Pancreas (tissue), 10 donors: ENCODE measurements around the gene KAZN. TPM values are rescaled to one million over a fixed set of nuclear protein-coding genes. Genes with fewer than 3 reads are reported as not detected.

ENCODE experiments used
- ATAC-seq, 4 donors: fragments of 200-7000 bp; cut with Tn5 transposase; one replicate each; pipeline versions ENCODE4 v1.8.0 to v1.9.1; 2020; ENCODE audit warnings: mild to moderate bottlenecking in 4 of 4, moderate library complexity in 4 of 4
- DNase-seq, 6 donors: peaks; one replicate each; pipeline ENCODE4 v3.0.0-alpha.2; 2020
- FAIRE-seq: peaks from 2 replicates; lab custom pipeline; 2012; peaks lifted over from hg19 to GRCh38; lab: Jason Lieb, UNC
- H3K27ac ChIP-seq, 4 donors: fragments of 200-600 bp; sonication (generic); 1 replicate in 3 of 4; 2 replicates in 1 of 4; pipeline versions ENCODE4 v1.5.0 to v1.8.0; 2020
- H3K27me3 ChIP-seq, 4 donors: fragments of 200-600 bp; one replicate each; pipeline ENCODE4 v1.8.0; 2021
- H3K36me3 ChIP-seq, 3 donors: fragments of 200-600 bp; sonication (generic) in 1 of 3; one replicate each; pipeline versions ENCODE4 v1.5.0 to v1.8.0; 2020 to 2021
- H3K4me1 ChIP-seq, 3 donors: fragments of 200-600 bp; one replicate each; pipeline ENCODE4 v1.8.0; 2021
- H3K4me3 ChIP-seq, 4 donors: fragments of 200-600 bp; sonication (generic) in 2 of 4; one replicate each; pipeline versions ENCODE4 v1.5.0 to v1.8.0; 2020 to 2021
- H3K9me3 ChIP-seq, 4 donors: fragments of 200-600 bp; one replicate each; pipeline ENCODE4 v1.8.0; 2021
- WGBS, 2 donors: extraction: QIAGEN DNeasy Blood & Tissue Kit; methylation state at CpG; one replicate each; pipeline ENCODE4 v1.1.7; 2013; 5-methylcytosine and 5-hydroxymethylcytosine counted together
- intact Hi-C, 3 donors: fragments of 100-400 bp; cut with DNase I; formaldehyde crosslinking; loops; one replicate each; pipeline versions ENCODE4 v1.11.1 to v1.14.2; 2022
- polyA plus RNA-seq, 2 donors: library from polyadenylated mRNA; stranded (reverse); fragments of 200-250 nt; gene quantifications; one replicate each; pipeline ENCODE4 v1.2.3, GENCODE V29; 2013
- total RNA-seq, 6 donors: library from RNA; stranded (reverse); fragmentation: NEBNext Ultra II Directional in 4 of 6; extraction: Animal tissue kit (Norgen Biotek cat#: 25700) in 4 of 6; gene quantifications; one replicate each; pipeline versions ENCODE4 v1.2.1 to v1.2.4, GENCODE V29; 2021 to 2023
- TF ChIP-seq, protein P1 (sequence below), 4 donors: fragments of 200-600 bp; sonication (generic) in 3 of 4; IDR thresholded peaks; one replicate each; pipeline versions ENCODE4 v1.5.0 to v1.8.0; 2021; ENCODE audit warnings: antibody characterized with exemption in 4 of 4
- donor health status: healthy with polysubstance abuse.
- donor health status: DM: no; HTN: no; CAD: no; lungs with moderate emphysema.
- donor health status: DM: no; HTN: no; CAD: no.
- donor health status: control.
- donor health status: control.
- donor health status: Bipolar disorder and iron deficiency.
- donor health status: DM: yes; HTN: yes; CAD: no.
- donor health status: DM: no; HTN: no; CAD: no.
- donor health status: DM: no; HTN: no; CAD: no.
- donor health status: DM: yes; HTN: yes; CAD: no.

KAZN gene
- total and polyA plus RNA-seq, 8 donors = 2.4 to 6.0 (median 4.1) TPM

DNA sequence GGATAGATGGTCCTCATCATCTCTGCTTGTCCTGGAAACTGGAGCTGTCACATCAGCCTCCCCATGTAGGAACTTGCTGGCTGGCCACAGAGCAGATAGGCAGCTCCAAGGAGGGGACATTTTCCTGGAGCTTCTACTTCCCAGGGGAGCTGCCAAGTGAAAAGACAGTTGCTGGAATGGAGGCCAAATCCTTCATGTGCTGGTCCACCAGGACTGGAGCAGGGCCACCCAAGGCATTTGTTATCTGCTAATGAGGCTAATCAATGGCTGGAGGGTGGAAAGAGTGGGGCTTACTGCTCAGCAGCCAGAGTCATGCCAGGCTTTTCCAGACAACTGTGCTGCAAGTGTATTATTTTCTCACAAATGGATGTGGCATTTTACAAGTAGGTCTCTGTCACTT is 22.5 kb downstream of the KAZN start:
- Histone ChIP-seq H3K27ac (no peak overlapping the region), H3K9me3 (no peaks in the 10 kb centered on the region), H3K27me3 (no peaks in the 10 kb centered on the region), H3K4me1 (no peaks in the 10 kb centered on the region), H3K4me3 (no peak overlapping the region), H3K36me3 (no peaks in the 10 kb centered on the region)
- ATAC-seq (no peak), FAIRE-seq (no peak), DNase-seq (no peak)
- TF ChIP-seq, protein P1, sequence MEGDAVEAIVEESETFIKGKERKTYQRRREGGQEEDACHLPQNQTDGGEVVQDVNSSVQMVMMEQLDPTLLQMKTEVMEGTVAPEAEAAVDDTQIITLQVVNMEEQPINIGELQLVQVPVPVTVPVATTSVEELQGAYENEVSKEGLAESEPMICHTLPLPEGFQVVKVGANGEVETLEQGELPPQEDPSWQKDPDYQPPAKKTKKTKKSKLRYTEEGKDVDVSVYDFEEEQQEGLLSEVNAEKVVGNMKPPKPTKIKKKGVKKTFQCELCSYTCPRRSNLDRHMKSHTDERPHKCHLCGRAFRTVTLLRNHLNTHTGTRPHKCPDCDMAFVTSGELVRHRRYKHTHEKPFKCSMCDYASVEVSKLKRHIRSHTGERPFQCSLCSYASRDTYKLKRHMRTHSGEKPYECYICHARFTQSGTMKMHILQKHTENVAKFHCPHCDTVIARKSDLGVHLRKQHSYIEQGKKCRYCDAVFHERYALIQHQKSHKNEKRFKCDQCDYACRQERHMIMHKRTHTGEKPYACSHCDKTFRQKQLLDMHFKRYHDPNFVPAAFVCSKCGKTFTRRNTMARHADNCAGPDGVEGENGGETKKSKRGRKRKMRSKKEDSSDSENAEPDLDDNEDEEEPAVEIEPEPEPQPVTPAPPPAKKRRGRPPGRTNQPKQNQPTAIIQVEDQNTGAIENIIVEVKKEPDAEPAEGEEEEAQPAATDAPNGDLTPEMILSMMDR (IDR thresholded peaks at IDR 0.05) = no peak
- intact Hi-C loops = no loop called here

DNA sequence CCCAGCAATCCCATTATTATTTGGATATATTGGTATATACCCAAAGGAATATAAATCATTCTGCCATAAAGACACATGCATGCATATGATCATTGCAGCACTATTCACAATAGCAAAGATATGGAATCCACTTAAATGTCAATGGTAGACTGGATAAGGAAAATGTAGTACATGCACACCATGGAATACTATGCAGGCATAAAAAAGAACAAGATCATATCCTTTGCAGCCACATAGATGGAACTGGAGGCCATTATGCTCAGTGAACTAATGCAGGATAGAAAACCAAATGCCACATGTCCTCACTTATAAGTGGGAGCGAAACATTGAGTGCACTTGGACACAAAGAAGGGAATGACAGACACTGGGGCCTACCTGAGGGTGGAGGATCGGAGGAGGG is 24.6 kb downstream of the KAZN start:
- FAIRE-seq (no peak), ATAC-seq (no peak), DNase-seq (no peak)
- no peaks in the 10 kb centered on the region for H3K4me1 ChIP-seq
- intact Hi-C loops = no loop called here
- TF ChIP-seq, protein P1 (IDR thresholded peaks at IDR 0.05) = no peak
- H3K27ac ChIP-seq = no peak overlapping the region
- no peak overlapping the region for H3K4me3 ChIP-seq
- 86 to 87% methylated on average over 2 of the region's 2 CpGs for WGBS, 2 donors
- no peaks in the 10 kb centered on the region for H3K36me3 ChIP-seq
- H3K27me3 ChIP-seq = no peaks in the 10 kb centered on the region
- H3K9me3 ChIP-seq = no peaks in the 10 kb centered on the region

DNA sequence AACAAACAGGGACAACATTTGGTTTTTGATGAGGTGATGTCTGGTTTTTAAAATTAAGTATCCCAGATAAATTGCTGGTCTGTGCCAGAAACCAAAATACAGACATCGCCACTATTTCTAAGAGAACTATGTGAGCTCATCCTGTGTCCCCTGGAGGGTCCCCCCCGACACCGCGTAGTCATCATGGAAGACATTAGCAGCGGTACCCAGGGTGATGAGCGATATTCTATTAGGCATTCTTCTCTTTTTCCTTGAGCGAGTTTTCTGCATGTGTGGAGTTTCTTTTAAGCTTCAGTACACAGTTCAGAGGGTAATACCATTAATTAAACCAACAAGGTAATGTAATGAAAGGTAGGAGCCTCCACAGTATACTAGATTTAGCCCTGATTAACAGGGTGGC is 26.5 kb downstream of the KAZN start:
- TF ChIP-seq, protein P1 (IDR thresholded peaks at IDR 0.05) = no peak
- Histone ChIP-seq H3K4me3 (no peak overlapping the region), H3K9me3 (no peaks in the 10 kb centered on the region), H3K36me3 (no peaks in the 10 kb centered on the region), H3K27me3 (no peaks in the 10 kb centered on the region), H3K27ac (no peak overlapping the region), H3K4me1 (no peaks in the 10 kb centered on the region)
- no peak for FAIRE-seq
- ATAC-seq = no peak
- 85 to 90% methylated on average over 7 of the region's 7 CpGs for WGBS, 2 donors
- intact Hi-C loops = no loop called here
- no peak for DNase-seq

DNA sequence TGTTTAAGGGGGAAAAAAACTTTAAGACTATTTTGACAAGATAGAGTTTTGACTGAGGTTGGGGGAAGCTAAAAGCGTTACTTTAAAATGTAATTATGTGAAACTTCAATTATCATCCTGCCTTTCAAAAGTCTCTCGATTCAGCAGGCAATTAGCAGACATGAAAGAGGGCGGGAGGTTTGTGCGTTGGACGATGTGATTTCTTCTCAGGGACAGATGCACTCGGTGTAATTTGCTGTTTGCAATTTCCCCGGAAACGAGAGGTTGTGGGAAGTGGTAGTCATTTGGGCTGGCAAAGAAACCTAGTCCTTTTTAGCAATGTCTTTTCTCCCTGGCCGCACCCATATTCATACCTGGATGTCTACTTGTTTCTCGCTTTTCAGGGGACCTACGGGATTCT is 27.1 kb downstream of the KAZN start:
- TF ChIP-seq, protein P1 (IDR thresholded peaks at IDR 0.05) = no peak
- WGBS, 2 donors = 63 to 65% methylated on average over 11 of the region's 11 CpGs
- no peak for ATAC-seq
- intact Hi-C loops = no loop called here
- no peak overlapping the region for H3K4me3 ChIP-seq
- FAIRE-seq = no peak
- H3K36me3 ChIP-seq = no peaks in the 10 kb centered on the region
- DNase-seq = no peak
- no peak overlapping the region for H3K27ac ChIP-seq
- no peaks in the 10 kb centered on the region for H3K27me3 ChIP-seq
- no peaks in the 10 kb centered on the region for H3K9me3 ChIP-seq
- H3K4me1 ChIP-seq = no peaks in the 10 kb centered on the region

DNA sequence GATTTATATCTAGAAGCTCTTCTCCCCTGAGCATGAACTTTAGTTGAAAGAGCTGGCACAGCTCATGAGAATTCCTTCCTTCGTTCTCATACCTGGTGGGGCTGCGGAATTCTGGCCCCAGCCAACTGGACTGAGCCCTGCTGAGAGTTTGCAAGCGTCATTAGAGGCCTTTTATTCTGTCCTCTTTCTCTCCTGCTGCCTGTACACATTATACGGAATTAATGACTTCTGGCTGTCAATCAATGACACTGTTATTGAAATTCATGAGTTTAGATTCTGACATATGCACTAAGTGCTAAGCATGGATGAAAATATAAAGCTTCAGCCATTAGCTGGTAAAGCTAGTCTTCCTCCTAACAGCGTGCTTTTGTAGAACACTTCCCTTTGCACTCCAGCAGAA is 27.5 kb downstream of the KAZN start:
- Histone ChIP-seq H3K9me3 (no peaks in the 10 kb centered on the region), H3K4me3 (no peak overlapping the region), H3K36me3 (no peaks in the 10 kb centered on the region), H3K27ac (no peak overlapping the region), H3K4me1 (no peaks in the 10 kb centered on the region), H3K27me3 (no peaks in the 10 kb centered on the region)
- FAIRE-seq (no peak), ATAC-seq (no peak), DNase-seq (no peak)
- TF ChIP-seq, protein P1 (IDR thresholded peaks at IDR 0.05) = no peak
- intact Hi-C loops = no loop called here
- 64 to 69% methylated on average over 5 of the region's 5 CpGs for whole genome bisulfite sequencing, 2 donors
